ENCODE results near the gene PTPRD. TPM values are rescaled to one million over a fixed set of nuclear protein-coding genes. Genes with fewer than 3 reads are reported as not detected.

Gene PTPRD
- total and polyA plus RNA-seq, 2 experiments from 2014 or later = 11.5 to 58.0 TPM

DNA sequence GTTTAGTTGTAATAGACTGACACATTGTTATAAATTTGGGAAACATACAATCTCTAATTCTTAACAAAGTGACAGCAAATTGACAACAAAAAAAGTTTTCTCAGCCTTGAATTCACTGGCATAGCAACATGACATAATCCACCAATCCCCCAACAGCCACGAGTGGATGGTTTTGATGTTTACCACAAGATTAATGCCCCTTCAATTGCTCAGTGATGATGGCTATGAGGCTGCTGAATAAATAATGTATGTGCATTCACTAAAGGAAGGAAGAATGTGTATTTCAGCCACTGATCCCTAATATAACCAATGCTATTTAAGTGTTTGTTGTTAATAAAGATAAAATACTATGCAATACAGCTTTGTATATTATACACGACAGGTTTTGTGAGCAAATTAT is 2069.6 kb downstream of the PTPRD start (continued):
- TF ChIP-seq, protein P1, sequence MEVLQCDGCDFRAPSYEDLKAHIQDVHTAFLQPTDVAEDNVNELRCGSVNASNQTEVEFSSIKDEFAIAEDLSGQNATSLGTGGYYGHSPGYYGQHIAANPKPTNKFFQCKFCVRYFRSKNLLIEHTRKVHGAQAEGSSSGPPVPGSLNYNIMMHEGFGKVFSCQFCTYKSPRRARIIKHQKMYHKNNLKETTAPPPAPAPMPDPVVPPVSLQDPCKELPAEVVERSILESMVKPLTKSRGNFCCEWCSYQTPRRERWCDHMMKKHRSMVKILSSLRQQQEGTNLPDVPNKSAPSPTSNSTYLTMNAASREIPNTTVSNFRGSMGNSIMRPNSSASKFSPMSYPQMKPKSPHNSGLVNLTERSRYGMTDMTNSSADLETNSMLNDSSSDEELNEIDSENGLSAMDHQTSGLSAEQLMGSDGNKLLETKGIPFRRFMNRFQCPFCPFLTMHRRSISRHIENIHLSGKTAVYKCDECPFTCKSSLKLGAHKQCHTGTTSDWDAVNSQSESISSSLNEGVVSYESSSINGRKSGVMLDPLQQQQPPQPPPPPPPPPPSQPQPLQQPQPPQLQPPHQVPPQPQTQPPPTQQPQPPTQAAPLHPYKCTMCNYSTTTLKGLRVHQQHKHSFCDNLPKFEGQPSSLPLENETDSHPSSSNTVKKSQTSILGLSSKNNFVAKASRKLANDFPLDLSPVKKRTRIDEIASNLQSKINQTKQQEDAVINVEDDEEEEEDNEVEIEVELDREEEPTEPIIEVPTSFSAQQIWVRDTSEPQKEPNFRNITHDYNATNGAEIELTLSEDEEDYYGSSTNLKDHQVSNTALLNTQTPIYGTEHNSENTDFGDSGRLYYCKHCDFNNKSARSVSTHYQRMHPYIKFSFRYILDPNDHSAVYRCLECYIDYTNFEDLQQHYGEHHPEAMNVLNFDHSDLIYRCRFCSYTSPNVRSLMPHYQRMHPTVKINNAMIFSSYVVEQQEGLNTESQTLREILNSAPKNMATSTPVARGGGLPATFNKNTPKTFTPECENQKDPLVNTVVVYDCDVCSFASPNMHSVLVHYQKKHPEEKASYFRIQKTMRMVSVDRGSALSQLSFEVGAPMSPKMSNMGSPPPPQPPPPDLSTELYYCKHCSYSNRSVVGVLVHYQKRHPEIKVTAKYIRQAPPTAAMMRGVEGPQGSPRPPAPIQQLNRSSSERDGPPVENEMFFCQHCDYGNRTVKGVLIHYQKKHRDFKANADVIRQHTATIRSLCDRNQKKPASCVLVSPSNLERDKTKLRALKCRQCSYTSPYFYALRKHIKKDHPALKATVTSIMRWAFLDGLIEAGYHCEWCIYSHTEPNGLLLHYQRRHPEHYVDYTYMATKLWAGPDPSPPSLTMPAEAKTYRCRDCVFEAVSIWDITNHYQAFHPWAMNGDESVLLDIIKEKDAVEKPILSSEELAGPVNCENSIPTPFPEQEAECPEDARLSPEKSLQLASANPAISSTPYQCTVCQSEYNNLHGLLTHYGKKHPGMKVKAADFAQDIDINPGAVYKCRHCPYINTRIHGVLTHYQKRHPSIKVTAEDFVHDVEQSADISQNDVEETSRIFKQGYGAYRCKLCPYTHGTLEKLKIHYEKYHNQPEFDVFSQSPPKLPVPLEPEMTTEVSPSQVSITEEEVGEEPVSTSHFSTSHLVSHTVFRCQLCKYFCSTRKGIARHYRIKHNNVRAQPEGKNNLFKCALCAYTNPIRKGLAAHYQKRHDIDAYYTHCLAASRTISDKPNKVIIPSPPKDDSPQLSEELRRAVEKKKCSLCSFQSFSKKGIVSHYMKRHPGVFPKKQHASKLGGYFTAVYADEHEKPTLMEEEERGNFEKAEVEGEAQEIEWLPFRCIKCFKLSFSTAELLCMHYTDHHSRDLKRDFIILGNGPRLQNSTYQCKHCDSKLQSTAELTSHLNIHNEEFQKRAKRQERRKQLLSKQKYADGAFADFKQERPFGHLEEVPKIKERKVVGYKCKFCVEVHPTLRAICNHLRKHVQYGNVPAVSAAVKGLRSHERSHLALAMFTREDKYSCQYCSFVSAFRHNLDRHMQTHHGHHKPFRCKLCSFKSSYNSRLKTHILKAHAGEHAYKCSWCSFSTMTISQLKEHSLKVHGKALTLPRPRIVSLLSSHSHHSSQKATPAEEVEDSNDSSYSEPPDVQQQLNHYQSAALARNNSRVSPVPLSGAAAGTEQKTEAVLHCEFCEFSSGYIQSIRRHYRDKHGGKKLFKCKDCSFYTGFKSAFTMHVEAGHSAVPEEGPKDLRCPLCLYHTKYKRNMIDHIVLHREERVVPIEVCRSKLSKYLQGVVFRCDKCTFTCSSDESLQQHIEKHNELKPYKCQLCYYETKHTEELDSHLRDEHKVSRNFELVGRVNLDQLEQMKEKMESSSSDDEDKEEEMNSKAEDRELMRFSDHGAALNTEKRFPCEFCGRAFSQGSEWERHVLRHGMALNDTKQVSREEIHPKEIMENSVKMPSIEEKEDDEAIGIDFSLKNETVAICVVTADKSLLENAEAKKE (CRISPR knock-in tag; IDR thresholded peaks at IDR 0.05) = no peak
- no peak for TF ChIP-seq ZNF114 (CRISPR knock-in tag; IDR thresholded peaks at IDR 0.05)
- no peak for TF ChIP-seq ZNF331 (CRISPR knock-in tag; IDR thresholded peaks at IDR 0.05; ENCODE audit: low read depth)

DNA sequence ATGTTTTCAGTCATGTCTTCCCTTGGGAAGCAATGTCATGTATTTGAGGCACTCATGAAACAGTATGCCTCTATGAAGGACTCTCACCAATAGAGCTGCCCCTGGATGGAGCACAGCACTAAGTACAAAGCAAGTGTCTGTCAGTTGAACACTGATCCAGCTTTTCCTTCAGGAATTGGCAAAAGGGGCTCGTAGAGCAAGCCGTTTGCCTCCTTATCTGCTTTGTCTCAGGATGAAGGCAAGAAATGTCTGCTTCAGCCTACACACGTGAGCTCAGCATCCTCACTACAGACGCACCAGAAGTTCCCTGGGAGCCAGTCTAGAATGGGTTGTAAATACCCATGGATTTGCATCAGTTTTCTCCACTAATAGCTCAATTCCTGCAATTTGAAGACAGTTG is 2070.3 kb downstream of the PTPRD start:
- no peaks in the 10 kb centered on the region for H3K36me3 ChIP-seq (ENCODE audit: insufficient read depth)
- no peak overlapping the region for H3K4me3 Mint-ChIP-seq
- no peaks in the 10 kb centered on the region for H3K27me3 Mint-ChIP-seq (ENCODE audit: insufficient read depth, low read depth, poor library complexity)
- peaks cover 1% of the 10 kb centered on the region; the same call in 2 of the 3 replicates for H3K4me1 Mint-ChIP-seq
- no peaks in the 10 kb centered on the region for H3K4me1 ChIP-seq (ENCODE audit: insufficient read depth)
- peaks cover 2% of the 10 kb centered on the region; the same call in 1 of the 3 replicates for H3K36me3 Mint-ChIP-seq (ENCODE audit: low read depth)
- no peak overlapping the region for H3K27ac ChIP-seq (ENCODE audit: low read depth)
- DNase-seq (ENCODE audit: low spot score) (no peak), ATAC-seq (no peak)
- no peaks in the 10 kb centered on the region for H3K79me2 ChIP-seq (replicated peaks; ENCODE audit: insufficient read depth)
- no peak overlapping the region for H2AFZ ChIP-seq
- H3K4me2 ChIP-seq = no peak overlapping the region
- no peak overlapping the region for H3K4me3 ChIP-seq
- H3K27ac Mint-ChIP-seq = no peak overlapping the region
- no peaks in the 10 kb centered on the region for H3K9me2 ChIP-seq (ENCODE audit: insufficient read depth)
- H3F3A ChIP-seq (replicated peaks; ENCODE audit: low read depth) = no peaks in the 10 kb centered on the region
- no peaks in the 10 kb centered on the region for H4K20me1 ChIP-seq (replicated peaks; ENCODE audit: insufficient read depth)
- H3K27me3 ChIP-seq (ENCODE audit: insufficient read depth) = no peaks in the 10 kb centered on the region
- H3K9me3 Mint-ChIP-seq = peaks cover 3% of the 10 kb centered on the region; the same call in 1 of the 3 replicates
- no peak for TF ChIP-seq POLR2AphosphoS5 (IDR thresholded peaks at IDR 0.05; ENCODE audit: low read depth)
- no peak for TF ChIP-seq ZNF114 (CRISPR knock-in tag; IDR thresholded peaks at IDR 0.05)
- TF ChIP-seq, protein P2, sequence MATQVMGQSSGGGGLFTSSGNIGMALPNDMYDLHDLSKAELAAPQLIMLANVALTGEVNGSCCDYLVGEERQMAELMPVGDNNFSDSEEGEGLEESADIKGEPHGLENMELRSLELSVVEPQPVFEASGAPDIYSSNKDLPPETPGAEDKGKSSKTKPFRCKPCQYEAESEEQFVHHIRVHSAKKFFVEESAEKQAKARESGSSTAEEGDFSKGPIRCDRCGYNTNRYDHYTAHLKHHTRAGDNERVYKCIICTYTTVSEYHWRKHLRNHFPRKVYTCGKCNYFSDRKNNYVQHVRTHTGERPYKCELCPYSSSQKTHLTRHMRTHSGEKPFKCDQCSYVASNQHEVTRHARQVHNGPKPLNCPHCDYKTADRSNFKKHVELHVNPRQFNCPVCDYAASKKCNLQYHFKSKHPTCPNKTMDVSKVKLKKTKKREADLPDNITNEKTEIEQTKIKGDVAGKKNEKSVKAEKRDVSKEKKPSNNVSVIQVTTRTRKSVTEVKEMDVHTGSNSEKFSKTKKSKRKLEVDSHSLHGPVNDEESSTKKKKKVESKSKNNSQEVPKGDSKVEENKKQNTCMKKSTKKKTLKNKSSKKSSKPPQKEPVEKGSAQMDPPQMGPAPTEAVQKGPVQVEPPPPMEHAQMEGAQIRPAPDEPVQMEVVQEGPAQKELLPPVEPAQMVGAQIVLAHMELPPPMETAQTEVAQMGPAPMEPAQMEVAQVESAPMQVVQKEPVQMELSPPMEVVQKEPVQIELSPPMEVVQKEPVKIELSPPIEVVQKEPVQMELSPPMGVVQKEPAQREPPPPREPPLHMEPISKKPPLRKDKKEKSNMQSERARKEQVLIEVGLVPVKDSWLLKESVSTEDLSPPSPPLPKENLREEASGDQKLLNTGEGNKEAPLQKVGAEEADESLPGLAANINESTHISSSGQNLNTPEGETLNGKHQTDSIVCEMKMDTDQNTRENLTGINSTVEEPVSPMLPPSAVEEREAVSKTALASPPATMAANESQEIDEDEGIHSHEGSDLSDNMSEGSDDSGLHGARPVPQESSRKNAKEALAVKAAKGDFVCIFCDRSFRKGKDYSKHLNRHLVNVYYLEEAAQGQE (IDR thresholded peaks at IDR 0.05; ENCODE audit: unreplicated experiment) = no peak
- no peak for TF ChIP-seq EZH2 (IDR thresholded peaks at IDR 0.05; ENCODE audit: low read depth, unreplicated experiment)
- TF ChIP-seq CREB1 (CRISPR knock-in tag; IDR thresholded peaks at IDR 0.05; ENCODE audit: low read depth) = no peak
- TF ChIP-seq STAT1 (IDR thresholded peaks at IDR 0.05; ENCODE audit: unreplicated experiment) = no peak
- TF ChIP-seq, protein P3, sequence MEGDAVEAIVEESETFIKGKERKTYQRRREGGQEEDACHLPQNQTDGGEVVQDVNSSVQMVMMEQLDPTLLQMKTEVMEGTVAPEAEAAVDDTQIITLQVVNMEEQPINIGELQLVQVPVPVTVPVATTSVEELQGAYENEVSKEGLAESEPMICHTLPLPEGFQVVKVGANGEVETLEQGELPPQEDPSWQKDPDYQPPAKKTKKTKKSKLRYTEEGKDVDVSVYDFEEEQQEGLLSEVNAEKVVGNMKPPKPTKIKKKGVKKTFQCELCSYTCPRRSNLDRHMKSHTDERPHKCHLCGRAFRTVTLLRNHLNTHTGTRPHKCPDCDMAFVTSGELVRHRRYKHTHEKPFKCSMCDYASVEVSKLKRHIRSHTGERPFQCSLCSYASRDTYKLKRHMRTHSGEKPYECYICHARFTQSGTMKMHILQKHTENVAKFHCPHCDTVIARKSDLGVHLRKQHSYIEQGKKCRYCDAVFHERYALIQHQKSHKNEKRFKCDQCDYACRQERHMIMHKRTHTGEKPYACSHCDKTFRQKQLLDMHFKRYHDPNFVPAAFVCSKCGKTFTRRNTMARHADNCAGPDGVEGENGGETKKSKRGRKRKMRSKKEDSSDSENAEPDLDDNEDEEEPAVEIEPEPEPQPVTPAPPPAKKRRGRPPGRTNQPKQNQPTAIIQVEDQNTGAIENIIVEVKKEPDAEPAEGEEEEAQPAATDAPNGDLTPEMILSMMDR (conservative IDR thresholded peaks at IDR 0.05; ENCODE audit: low read depth in 2 of 2) = no peak
- TF ChIP-seq, protein P4, sequence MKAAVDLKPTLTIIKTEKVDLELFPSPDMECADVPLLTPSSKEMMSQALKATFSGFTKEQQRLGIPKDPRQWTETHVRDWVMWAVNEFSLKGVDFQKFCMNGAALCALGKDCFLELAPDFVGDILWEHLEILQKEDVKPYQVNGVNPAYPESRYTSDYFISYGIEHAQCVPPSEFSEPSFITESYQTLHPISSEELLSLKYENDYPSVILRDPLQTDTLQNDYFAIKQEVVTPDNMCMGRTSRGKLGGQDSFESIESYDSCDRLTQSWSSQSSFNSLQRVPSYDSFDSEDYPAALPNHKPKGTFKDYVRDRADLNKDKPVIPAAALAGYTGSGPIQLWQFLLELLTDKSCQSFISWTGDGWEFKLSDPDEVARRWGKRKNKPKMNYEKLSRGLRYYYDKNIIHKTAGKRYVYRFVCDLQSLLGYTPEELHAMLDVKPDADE (IDR thresholded peaks at IDR 0.05) = no peak
- TF ChIP-seq NANOG (IDR thresholded peaks at IDR 0.05; ENCODE audit: borderline replicate concordance) = no peak
- TF ChIP-seq JUNB (IDR thresholded peaks at IDR 0.05; ENCODE audit: unreplicated experiment) = no peak
